GM12874 (cell line): ENCODE results near the gene TOX2.
A peak's percentile ranks its signal among the peaks of the same experiment; 100 is the strongest.

Experiments
- TF ChIP-seq, protein P1 (sequence below): IDR thresholded peaks from 2 replicates; pipeline ENCODE4 v1.5.1; 2011; ENCODE audit warnings: low read depth, mild to moderate bottlenecking, control low read depth, low read length, moderate library complexity; ENCODE audit not compliant: insufficient read depth

The TOX2 gene

DNA sequence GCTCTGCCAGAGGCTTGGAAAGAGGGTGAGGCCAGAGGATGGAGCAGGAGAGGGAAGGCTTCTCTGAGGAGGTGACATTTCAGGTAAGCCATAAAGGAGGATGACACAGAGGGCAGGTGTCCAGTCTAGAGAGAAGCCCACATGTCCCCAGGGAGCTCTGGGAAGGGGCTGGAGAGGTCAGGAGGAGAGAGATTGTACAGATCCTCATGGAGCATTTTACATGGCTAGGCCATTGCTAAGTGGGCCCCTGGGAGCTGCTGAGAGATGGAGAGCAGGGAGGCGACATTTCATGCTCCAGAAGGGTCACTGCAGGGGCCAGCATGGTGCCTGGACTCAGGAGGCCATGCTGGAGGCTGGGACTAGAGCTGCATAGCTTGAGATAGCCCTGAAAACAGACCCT lies 124.5 kb downstream of the TOX2 start:
- TF ChIP-seq, protein P1, sequence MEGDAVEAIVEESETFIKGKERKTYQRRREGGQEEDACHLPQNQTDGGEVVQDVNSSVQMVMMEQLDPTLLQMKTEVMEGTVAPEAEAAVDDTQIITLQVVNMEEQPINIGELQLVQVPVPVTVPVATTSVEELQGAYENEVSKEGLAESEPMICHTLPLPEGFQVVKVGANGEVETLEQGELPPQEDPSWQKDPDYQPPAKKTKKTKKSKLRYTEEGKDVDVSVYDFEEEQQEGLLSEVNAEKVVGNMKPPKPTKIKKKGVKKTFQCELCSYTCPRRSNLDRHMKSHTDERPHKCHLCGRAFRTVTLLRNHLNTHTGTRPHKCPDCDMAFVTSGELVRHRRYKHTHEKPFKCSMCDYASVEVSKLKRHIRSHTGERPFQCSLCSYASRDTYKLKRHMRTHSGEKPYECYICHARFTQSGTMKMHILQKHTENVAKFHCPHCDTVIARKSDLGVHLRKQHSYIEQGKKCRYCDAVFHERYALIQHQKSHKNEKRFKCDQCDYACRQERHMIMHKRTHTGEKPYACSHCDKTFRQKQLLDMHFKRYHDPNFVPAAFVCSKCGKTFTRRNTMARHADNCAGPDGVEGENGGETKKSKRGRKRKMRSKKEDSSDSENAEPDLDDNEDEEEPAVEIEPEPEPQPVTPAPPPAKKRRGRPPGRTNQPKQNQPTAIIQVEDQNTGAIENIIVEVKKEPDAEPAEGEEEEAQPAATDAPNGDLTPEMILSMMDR: no peak

DNA sequence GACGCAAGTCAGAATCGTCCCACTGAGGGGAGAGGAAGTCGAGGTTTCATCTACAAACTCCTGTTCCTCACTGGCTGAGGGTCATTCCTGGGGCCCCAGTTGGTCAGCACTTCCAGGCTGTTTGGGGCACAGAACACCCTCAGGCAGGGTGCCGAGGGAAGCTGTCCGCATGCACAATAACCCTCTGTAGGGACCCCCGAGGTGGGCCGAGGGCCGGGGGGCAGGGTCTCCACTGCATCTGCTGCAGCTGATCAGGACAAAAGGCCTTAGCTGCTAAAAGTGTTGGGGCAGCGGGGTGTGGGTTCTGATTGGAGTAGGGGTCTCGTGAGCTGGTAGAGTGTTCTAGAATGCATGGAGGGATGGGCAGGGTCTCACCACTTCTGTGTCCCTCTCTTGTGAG lies 125.1 kb downstream of the TOX2 start:
- TF ChIP-seq, protein P1: no peak

DNA sequence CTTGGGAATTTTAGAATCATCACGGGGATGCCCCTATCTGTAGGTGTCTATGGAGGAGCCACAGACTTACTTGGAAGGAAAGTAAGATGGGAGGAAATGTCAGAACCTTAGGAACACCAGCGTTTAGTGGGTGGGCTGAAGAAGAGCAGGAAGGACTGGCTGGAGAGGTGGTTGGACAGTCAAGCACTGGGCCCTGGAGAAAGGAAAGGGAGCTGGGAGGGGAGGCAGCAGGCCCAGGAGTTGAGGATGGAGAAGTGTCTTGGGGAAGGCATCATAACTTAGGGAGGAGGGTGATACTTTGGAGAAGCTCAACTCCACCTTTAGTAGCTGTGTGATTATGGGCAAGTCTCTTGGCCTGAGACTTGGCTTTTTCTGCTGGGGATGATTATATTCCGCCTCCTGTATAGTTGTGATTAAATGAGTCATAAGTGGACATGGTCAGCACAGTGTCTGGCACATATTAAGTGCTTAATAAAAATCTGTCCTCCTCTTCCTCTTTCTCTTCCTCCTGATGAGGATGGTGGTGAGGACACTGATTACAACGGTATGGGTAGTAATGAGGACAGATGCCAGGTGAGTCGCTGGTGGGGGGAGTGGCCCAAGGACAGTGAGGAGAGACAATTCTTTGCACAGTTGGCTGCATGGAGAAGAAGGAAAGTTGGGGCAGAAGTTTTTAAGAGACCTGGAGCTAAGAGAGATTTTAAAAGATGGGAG lies 125.7 kb downstream of the TOX2 start:
- TF ChIP-seq, protein P1: no peak

DNA sequence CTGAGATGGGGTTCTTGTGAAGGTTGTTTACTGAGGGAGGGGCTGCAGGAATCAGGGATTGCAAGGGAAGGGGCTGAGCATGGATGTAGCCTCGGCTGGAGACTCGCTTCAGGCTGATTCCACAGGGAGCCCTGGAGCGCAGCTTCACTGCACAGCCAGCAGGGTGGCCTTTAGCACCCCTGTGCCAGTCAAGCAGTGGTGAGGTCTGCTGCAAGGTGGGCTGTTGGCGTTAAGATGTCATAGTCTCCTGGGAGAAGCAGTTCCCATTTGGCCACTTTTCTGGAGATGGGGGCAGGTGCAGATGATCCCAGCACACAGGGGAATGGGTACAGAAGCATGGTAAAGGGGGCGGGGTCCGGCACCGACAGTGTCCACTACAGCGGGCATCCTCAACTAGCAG lies 126.3 kb downstream of the TOX2 start:
- TF ChIP-seq, protein P1: peak; percentile 15; the same call in 1 of the 2 replicates

DNA sequence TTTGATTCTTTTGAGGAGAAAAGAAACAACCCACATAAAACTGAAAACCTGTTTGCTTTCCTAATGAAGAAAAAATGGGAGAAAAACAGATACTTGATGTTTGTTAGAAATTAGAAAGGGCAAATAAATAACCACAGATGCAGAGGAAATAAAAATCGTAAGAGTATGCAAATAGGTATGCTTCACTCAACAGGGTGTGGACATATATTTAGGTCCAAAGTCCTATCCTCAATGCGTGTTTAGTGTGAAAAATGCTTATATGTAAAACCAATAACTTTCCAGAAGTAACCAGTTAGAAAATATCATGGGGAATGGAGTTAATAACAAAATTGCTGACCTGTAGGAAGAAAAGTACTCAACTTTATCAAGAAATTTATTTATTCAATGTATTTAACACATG lies 135.7 kb downstream of the TOX2 start:
- TF ChIP-seq, protein P1: no peak

DNA sequence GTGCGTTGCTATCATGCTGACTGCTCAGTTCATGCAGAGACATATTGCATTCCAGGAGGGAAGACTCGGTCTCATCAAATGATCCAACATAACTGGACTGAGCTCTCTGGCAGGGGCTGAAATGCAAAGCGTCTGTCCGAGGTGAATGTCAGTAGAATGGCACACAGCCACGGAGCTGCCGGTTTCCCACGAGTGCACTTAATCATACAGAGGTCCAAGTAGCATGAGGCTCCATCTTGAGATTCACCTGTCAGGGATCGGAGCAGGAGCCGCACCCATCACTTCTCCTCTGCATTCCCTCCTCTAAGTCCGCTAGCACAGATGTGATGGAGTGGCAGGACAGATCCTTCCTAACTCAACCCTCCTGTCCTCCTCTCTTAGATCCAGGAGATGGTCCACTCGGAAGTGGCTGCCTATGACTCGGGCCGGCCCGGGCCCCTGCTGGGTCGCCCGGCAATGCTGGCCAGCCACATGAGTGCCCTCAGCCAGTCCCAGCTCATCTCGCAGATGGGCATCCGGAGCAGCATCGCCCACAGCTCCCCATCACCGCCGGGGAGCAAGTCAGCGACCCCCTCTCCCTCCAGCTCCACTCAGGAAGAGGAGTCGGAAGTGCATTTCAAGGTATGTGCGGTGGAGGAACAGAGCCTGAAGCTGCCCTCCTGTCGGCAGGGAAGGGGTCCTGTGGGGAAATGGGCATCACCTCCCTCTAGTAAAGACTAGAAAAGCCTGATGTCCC lies 136.4 kb downstream of the TOX2 start:
- TF ChIP-seq, protein P1: no peak

DNA sequence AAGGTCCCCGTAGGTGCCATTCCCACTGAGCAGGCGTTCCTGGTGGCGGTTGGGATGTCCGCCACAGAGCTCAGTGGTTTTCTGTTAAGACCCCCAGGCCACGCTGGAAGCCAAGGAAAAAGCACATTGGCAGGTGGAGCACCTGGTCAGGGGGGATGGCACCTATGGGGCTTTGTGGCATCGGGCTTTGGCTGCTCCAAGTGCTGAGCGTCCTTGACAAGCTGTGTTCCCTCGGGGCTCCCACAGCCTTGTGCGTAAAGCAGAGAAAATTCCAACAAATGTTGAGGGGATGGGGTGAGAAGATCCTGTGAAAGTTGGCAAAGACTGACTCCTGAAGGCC lies 137.0 kb downstream of the TOX2 start:
- TF ChIP-seq, protein P1: no peak
